Stimulated activated CD8-positive, alpha-beta memory T cell treated with anti-CD3 and anti-CD28 coated beads, Interleukin-15, amount 100 ng/mL, for 24 hours (primary cell): ENCODE results near the gene KCND3.

ENCODE experiments used
- DNase-seq: peaks from one replicate; pipeline ENCODE4 v3.0.0-alpha.2; 2020; ENCODE audit warnings: low read depth

Gene KCND3

GRCh38 chr1:111846842-111847241 is 142.6 kb downstream of the KCND3 start:
- no peak for DNase-seq

- no peak for DNase-seq
These were observed 146.3 kb downstream of the KCND3 start for GRCh38 chr1:111843177-111843576.

- DNase-seq: no peak
These were observed 147.1 kb downstream of the KCND3 start for GRCh38 chr1:111842411-111842810.

- no peak for DNase-seq
These were observed 147.7 kb downstream of the KCND3 start for GRCh38 chr1:111841746-111842145.

GRCh38 chr1:111841189-111841588 is 148.3 kb downstream of the KCND3 start:
- no peak for DNase-seq

GRCh38 chr1:111837393-111837792 is 152.1 kb downstream of the KCND3 start:
- DNase-seq: no peak

GRCh38 chr1:111836111-111836510 is 153.4 kb downstream of the KCND3 start:
- no peak for DNase-seq

GRCh38 chr1:111835514-111835913 is 154.0 kb downstream of the KCND3 start:
- no peak for DNase-seq

GRCh38 chr1:111834956-111835355 is 154.5 kb downstream of the KCND3 start:
- no peak for DNase-seq

GRCh38 chr1:111833334-111833733 is 156.1 kb downstream of the KCND3 start:
- DNase-seq: no peak

- no peak for DNase-seq
These were observed 156.8 kb downstream of the KCND3 start for GRCh38 chr1:111832521-111833155.

- no peak for DNase-seq
These were observed 158.3 kb downstream of the KCND3 start for GRCh38 chr1:111831153-111831552.

GRCh38 chr1:111827946-111828345 is 161.5 kb downstream of the KCND3 start:
- no peak for DNase-seq

GRCh38 chr1:111826278-111826677 is 163.2 kb downstream of the KCND3 start:
- no peak for DNase-seq

GRCh38 chr1:111825217-111825616 is 164.3 kb downstream of the KCND3 start:
- no peak for DNase-seq

GRCh38 chr1:111822138-111822537 is 167.3 kb downstream of the KCND3 start:
- DNase-seq: no peak

- DNase-seq: no peak
These were observed 168.2 kb downstream of the KCND3 start for GRCh38 chr1:111821121-111821745.

GRCh38 chr1:111819566-111820263 is 169.8 kb downstream of the KCND3 start:
- no peak for DNase-seq

GRCh38 chr1:111818546-111818945 is 170.9 kb downstream of the KCND3 start:
- no peak for DNase-seq

- DNase-seq: no peak
These were observed 171.4 kb downstream of the KCND3 start for GRCh38 chr1:111818081-111818480.

GRCh38 chr1:111814642-111815041 is 174.8 kb downstream of the KCND3 start:
- DNase-seq: no peak

GRCh38 chr1:111814305-111814628 is 175.2 kb downstream of the KCND3 start:
- DNase-seq: no peak

- no peak for DNase-seq
These were observed 175.8 kb downstream of the KCND3 start for GRCh38 chr1:111813440-111814304.
